Measurements from ENCODE around the gene USP10.

Gene USP10

DNA sequence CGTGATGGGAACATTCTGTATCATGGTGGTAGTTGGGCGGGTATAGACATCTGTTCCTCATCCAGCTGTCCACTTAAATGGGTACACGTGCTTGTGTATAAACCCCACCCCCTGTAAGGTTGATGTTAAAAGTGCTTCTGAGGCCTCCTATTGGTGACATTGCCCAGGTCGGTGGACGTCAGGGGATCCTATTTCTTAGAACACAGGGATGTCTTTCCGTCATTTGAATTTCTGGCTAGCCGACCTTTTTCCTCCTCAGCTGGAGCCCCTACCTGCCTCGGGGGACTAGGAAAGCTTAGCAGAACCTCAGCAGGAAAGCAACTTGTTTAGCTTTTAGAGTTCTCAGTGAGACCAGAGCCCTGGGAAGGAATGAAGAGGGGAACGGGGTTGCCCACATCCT is 103.3 kb downstream of the USP10 start:
- no peak for DNase-seq (ENCODE audit: low read depth, low spot score)

DNA sequence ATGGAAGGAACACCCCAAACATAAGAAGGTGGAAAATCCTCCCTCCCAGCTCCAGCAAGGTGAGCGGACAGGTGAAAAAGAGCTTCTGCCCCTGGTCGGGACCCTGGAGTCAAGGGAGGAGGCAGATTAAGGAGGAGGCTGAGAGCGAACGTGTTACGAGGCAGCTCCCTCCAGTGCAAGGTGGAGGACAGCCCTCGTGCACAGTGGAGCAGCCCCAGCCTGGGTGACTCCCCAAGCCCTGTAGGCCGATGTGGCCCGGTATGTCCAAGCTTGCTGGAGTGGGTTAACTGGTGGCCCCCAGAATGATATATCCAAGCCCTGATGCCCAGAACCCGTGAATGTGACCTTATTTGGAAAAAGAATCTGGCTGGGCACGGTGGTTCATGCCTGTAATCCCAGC is 104.5 kb downstream of the USP10 start:
- no peak for DNase-seq (ENCODE audit: low read depth, low spot score)

GRCh38 chr16:84806256-84806889 is 106.6 kb downstream of the USP10 start:
- DNase-seq (ENCODE audit: low read depth, low spot score) = no peak

GRCh38 chr16:84806890-84807258 is 107.1 kb downstream of the USP10 start:
- DNase-seq (ENCODE audit: low read depth, low spot score) = no peak

- DNase-seq (ENCODE audit: low read depth, low spot score) = no peak
These were observed 108.0 kb downstream of the USP10 start for GRCh38 chr16:84807776-84808175.

DNA sequence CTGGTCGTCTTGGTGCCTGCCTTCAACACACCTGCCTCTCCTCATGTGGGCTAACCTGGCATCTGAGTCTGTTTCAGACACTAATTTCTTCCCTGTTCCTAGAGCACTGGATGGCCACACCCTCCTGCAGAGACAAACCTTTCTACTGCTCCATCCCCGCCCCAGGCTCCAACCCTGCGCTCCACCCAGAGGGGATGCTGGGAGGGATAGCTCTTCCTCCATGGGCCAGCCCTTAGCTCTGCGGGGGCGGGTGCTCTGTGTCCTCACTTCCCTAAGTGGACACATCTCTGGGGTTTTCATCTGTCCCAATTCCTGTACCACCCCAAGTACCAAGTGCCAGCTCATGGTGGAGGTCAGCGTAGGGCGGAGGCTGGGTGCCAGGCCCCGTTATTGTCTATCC is 109.0 kb downstream of the USP10 start:
- no peak for DNase-seq (ENCODE audit: low read depth, low spot score)

- DNase-seq (ENCODE audit: low read depth, low spot score) = no peak
These were observed 110.9 kb downstream of the USP10 start for GRCh38 chr16:84810518-84811273.

DNA sequence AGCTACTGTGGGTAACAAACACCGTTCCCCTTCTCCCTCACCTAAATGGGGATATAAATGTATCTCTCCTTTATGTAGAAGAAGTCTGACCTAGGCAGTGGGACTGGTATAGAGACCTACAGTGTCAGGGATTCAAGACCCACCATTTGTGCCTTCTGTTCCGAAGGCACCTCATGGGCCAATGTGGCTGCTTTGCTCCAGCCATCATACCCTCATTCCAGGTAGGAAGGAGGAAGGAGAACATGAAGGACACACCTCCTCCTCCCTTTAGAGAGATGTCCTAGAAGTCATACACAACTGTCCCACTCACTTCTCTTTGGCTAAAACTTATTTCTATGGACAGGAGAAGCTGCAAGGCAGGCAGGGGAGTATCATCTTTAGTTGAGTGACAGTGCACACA is 111.7 kb downstream of the USP10 start:
- no peak for DNase-seq (ENCODE audit: low read depth, low spot score)

DNA sequence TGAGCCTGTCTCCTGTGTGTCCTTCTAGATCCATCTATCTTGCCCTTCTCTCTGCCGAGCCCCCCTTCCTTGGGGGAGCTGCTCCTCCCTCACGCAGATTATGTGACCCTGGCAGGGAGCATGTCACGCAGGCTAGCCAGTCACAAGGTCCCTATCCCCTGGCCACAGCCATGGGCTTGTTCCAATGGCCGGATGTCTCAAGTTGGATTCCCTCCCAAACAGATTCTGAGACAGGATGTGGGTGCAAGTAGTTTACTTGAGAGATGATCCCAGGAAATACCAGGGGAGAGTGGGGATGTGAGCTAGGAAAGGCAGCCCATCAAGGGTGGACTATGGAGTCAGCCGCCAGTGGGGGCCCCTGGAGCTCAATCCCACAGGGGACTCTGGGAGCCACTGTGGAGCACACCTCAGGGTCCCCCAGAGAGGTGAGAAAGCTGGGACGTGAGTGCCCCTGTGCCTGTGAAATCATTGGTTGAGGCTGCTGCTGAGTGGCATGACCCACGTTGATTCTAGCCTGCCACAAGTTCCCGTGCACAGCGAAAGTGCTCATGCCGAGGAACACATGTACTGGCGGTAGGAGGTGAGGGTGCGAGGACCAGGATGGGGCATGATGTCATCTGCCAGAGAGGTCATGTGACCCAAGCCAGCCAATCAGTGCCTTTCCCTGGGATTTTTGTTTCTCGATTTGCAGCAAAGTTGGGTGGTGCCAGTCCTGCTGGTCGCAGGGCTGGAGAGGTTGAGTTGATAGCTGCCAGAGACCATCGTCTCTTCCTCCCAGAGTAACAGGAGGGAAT is 113.5 kb downstream of the USP10 start:
- DNase-seq (ENCODE audit: low read depth, low spot score) = no peak

GRCh38 chr16:84815462-84815861 is 115.7 kb downstream of the USP10 start:
- no peak for DNase-seq (ENCODE audit: low read depth, low spot score)

GRCh38 chr16:84816023-84816422 is 116.2 kb downstream of the USP10 start:
- DNase-seq (ENCODE audit: low read depth, low spot score) = no peak

- no peak for DNase-seq (ENCODE audit: low read depth, low spot score)
These were observed 116.7 kb downstream of the USP10 start for GRCh38 chr16:84816485-84816884.

GRCh38 chr16:84817206-84817605 is 117.4 kb downstream of the USP10 start:
- DNase-seq (ENCODE audit: low read depth, low spot score) = no peak

GRCh38 chr16:84817613-84818012 is 117.8 kb downstream of the USP10 start:
- no peak for DNase-seq (ENCODE audit: low read depth, low spot score)

GRCh38 chr16:84818133-84818532 is 118.3 kb downstream of the USP10 start:
- DNase-seq (ENCODE audit: low read depth, low spot score) = no peak

GRCh38 chr16:84818989-84819643 is 119.3 kb downstream of the USP10 start:
- DNase-seq (ENCODE audit: low read depth, low spot score) = no peak

DNA sequence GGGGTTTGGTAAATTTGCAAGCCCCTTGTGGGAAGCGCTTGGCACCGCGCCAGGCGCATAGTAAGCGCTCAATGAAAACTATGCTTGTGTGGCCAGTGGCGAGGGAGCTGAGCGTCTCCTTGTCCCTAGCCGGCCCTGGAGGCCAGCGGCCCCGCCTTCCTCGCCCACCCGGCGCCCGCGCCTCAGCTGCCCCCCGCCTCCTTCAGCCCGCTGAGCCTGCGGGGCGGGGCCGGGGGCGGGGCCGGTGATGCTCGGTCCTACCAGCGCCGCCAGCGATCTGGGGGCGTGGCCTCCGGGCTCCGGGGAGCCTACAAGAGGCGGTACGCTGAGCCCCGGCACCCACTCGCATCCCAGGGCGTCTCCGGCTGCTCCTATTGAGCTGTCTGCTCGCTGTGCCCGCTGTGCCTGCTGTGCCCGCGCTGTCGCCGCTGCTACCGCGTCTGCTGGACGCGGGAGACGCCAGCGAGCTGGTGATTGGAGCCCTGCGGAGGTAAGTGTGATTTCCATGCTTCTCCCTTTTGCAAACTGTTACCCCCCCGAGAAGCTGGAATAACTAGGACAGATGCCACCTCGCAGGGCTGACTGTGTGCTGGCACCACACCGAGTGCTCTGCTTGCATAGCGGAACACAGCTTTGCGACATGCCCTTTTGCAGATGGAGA is 120.0 kb downstream of the USP10 start, which contains the start of gene CRISPLD2:
CRISPLD2 (plus strand) TSS at position 342 of the 661 bp plus-strand sequence. CDS start 18,511 bp downstream, outside the sequence.
- DNase-seq (ENCODE audit: low read depth, low spot score) = peak; percentile 79

- no peak for DNase-seq (ENCODE audit: low read depth, low spot score)
These were observed 120.5 kb downstream of the USP10 start for GRCh38 chr16:84820305-84820684.

DNA sequence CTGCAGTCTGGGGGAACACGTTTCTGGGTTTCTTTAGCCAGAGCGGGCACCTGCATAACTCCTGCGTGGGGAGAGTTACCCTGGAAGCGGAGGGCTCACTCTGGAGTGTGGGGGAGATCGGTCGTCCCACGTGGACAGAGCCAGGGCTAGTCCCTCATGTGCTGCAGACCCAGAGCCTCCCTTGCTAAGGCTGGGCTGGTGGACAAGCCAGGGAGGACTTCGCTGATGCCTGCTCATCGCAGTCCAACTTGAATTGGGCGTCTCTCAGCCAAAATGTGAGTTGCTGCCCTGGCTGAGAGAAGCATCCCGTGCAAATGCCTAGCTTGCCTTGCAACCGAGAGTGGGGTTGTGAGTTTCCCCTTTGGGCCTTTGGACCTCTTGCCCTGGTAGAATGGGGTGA is 121.0 kb downstream of the USP10 start:
- no peak for DNase-seq (ENCODE audit: low read depth, low spot score)

- DNase-seq (ENCODE audit: low read depth, low spot score) = no peak
These were observed 121.4 kb downstream of the USP10 start for GRCh38 chr16:84821179-84821578.

Measured in activated naive CD8-positive, alpha-beta T cell treated with anti-CD3 and anti-CD28 coated beads, Interleukin-2, amount 50 U/mL, for 16 hours (primary cell).